Liver (tissue), 9 donors: ENCODE data around the gene ZFAND2B. TPM values are rescaled to one million over a fixed set of nuclear protein-coding genes. Genes with fewer than 3 reads are reported as not detected.

ENCODE experiments used
- DNase-seq: peaks from one replicate; pipeline ENCODE4 v3.0.0-alpha.2; 2017; ENCODE audit warnings: low spot score
- H3K27ac ChIP-seq, 2 donors: one replicate each; pipeline ENCODE4 v1.7.0; 2013; ENCODE audit warnings: inconsistent platforms in 2 of 2, low read length in 2 of 2, control low read depth in 1 of 2, low read depth in 1 of 2, mild to moderate bottlenecking in 1 of 2
- H3K27me3 ChIP-seq, 4 donors: one replicate each; pipeline versions ENCODE4 v1.6.1 to v1.7.0; 2013; ENCODE audit warnings: low read length in 3 of 4, inconsistent platforms in 1 of 4, mild to moderate bottlenecking in 1 of 4, moderate library complexity in 1 of 4; ENCODE audit not compliant: control insufficient read depth in 4 of 4, insufficient read depth in 4 of 4
- H3K36me3 ChIP-seq, 4 donors: one replicate each; pipeline versions ENCODE4 v1.6.1 to v1.7.0; 2013; ENCODE audit warnings: low read length in 3 of 4, mild to moderate bottlenecking in 3 of 4, low read depth in 1 of 4, moderate library complexity in 1 of 4; ENCODE audit not compliant: control insufficient read depth in 4 of 4, insufficient read depth in 3 of 4
- H3K4me1 ChIP-seq, 4 donors: one replicate each; pipeline versions ENCODE4 v1.6.1 to v1.7.0; 2013; ENCODE audit warnings: low read length in 3 of 4, mild to moderate bottlenecking in 3 of 4, moderate library complexity in 1 of 4; ENCODE audit not compliant: control insufficient read depth in 4 of 4, insufficient read depth in 4 of 4
- H3K4me3 ChIP-seq, 3 donors: one replicate each; pipeline versions ENCODE4 v1.6.1 to v1.7.0; 2013; ENCODE audit warnings: low read length in 3 of 3, control low read depth in 1 of 3, low read depth in 1 of 3, mild to moderate bottlenecking in 1 of 3
- H3K9ac ChIP-seq, 2 donors: one replicate each; pipeline ENCODE4 v1.7.0; 2013; ENCODE audit warnings: low read length in 2 of 2, mild to moderate bottlenecking in 2 of 2, moderate library complexity in 2 of 2, control low read depth in 1 of 2, low read depth in 1 of 2
- H3K9me3 ChIP-seq, 4 donors: one replicate each; pipeline versions ENCODE4 v1.6.1 to v1.7.0; 2013; ENCODE audit warnings: low read length in 3 of 4; ENCODE audit not compliant: control insufficient read depth in 4 of 4
- ATF3 ChIP-seq: IDR thresholded peaks from 2 replicates; pipeline ENCODE4 v1.6.1; 2016; ENCODE audit warnings: antibody characterized with exemption
- CTCF ChIP-seq: fragments of 150-350 bp; IDR thresholded peaks from 2 replicates; pipeline ENCODE4 v1.5.1; 2017; ENCODE audit warnings: improper control_type of control experiment, low read depth, low read length; ENCODE audit not compliant: missing input control
- EGR1 ChIP-seq, 2 donors: IDR thresholded peaks; 2 replicates each; pipeline ENCODE4 v1.6.1; 2016 to 2018; ENCODE audit warnings: antibody characterized with exemption in 2 of 2, low read depth in 2 of 2
- FOXA1 ChIP-seq: IDR thresholded peaks from 2 replicates; pipeline ENCODE4 v1.6.1; 2016; ENCODE audit warnings: antibody characterized with exemption
- FOXA2 ChIP-seq: IDR thresholded peaks from 2 replicates; pipeline ENCODE4 v1.6.1; 2016; ENCODE audit warnings: antibody characterized with exemption
- GABPA ChIP-seq, 2 donors: IDR thresholded peaks in 1 of 2; conservative IDR thresholded peaks in 1 of 2; 2 replicates each; pipeline ENCODE4 v1.6.1; 2016; ENCODE audit warnings: antibody characterized with exemption in 2 of 2, mild to moderate bottlenecking in 1 of 2, moderate library complexity in 1 of 2
- HNF4A ChIP-seq, 2 donors: conservative IDR thresholded peaks; 2 replicates each; pipeline ENCODE4 v1.6.1; 2016; ENCODE audit warnings: antibody characterized with exemption in 2 of 2, mild to moderate bottlenecking in 2 of 2
- HNF4G ChIP-seq: IDR thresholded peaks from 2 replicates; pipeline ENCODE4 v1.6.1; 2016; ENCODE audit warnings: antibody characterized with exemption
- JUND ChIP-seq, 2 donors: IDR thresholded peaks; 2 replicates each; pipeline ENCODE4 v1.6.1; 2016; ENCODE audit warnings: antibody characterized with exemption in 2 of 2
- MAX ChIP-seq: IDR thresholded peaks from 2 replicates; pipeline ENCODE4 v1.6.1; 2016; ENCODE audit warnings: antibody characterized with exemption
- NR2F2 ChIP-seq: IDR thresholded peaks from 2 replicates; pipeline ENCODE4 v1.6.1; 2016; ENCODE audit warnings: antibody characterized with exemption
- RAD21 ChIP-seq, 2 donors: IDR thresholded peaks; 2 replicates each; pipeline ENCODE4 v1.6.1; 2016; ENCODE audit warnings: antibody characterized with exemption in 2 of 2, mild to moderate bottlenecking in 2 of 2
- REST ChIP-seq: IDR thresholded peaks from 2 replicates; pipeline ENCODE4 v1.6.1; 2016; ENCODE audit warnings: antibody characterized with exemption, mild to moderate bottlenecking
- RXRA ChIP-seq, 2 donors: IDR thresholded peaks; 2 replicates each; pipeline ENCODE4 v1.6.1; 2017 to 2018; ENCODE audit warnings: antibody characterized with exemption in 2 of 2, mild to moderate bottlenecking in 1 of 2
- SP1 ChIP-seq: IDR thresholded peaks from 2 replicates; pipeline ENCODE4 v1.6.1; 2018; ENCODE audit warnings: antibody characterized with exemption, mild to moderate bottlenecking
- TAF1 ChIP-seq: conservative IDR thresholded peaks from 2 replicates; pipeline ENCODE4 v1.6.1; 2016; ENCODE audit warnings: antibody characterized with exemption, mild to moderate bottlenecking
- YY1 ChIP-seq: IDR thresholded peaks from 2 replicates; pipeline ENCODE4 v1.6.1; 2016; ENCODE audit warnings: antibody characterized with exemption, mild to moderate bottlenecking
- ZBTB33 ChIP-seq: IDR thresholded peaks from 2 replicates; pipeline ENCODE4 v1.6.1; 2016; ENCODE audit warnings: antibody characterized with exemption
- WGBS: extraction: QIAGEN DNeasy Blood & Tissue Kit; methylation state at CpG from one replicate; pipeline ENCODE4 v1.1.7; 2013; 5-methylcytosine and 5-hydroxymethylcytosine counted together
- polyA plus RNA-seq, 2 donors: library from polyadenylated mRNA; stranded (reverse) in 1 of 2; unstranded in 1 of 2; fragments of 200-250 nt in 1 of 2; fragments of >200 nt in 1 of 2; fragmentation: Nextera tagmentation in 1 of 2; extraction: Ambion mirVana in 1 of 2; gene quantifications; one replicate each; pipeline versions ENCODE4 v1.2.1 to v1.2.3, GENCODE V29; 2013 to 2015
- total RNA-seq, 2 donors: library from RNA; depleted of rRNA; stranded (reverse); fragments of >200 nt; gene quantifications; one replicate each; pipeline ENCODE4 v1.2.3, GENCODE V29; 2014
- donor health status: healthy.
- donor health status: healthy.
- donor health status: healthy.
- donor health status: healthy.
- donor health status: healthy.

Gene ZFAND2B
- total and polyA plus RNA-seq, 4 donors: 19.6 to 53.8 (median 25.8) TPM

GRCh38 chr2:219246559-219246958, 40.0 kb downstream of the ZFAND2B start:
- peak overlapping the region in 1 of 2 donors; percentile 94 for H3K27ac ChIP-seq
- H3K36me3 ChIP-seq: peaks cover 0 to 3% (median 0%) of the 10 kb centered on the region in 4 donors
- peaks cover 16 to 67% (median 57%) of the 10 kb centered on the region in 4 donors for H3K4me1 ChIP-seq
- no peak overlapping the region for H3K9ac ChIP-seq
- H3K9me3 ChIP-seq: no peaks in the 10 kb centered on the region
- no peak for DNase-seq
- TF ChIP-seq REST: no peak
- no peak for TF ChIP-seq GABPA (IDR thresholded peaks at IDR 0.05 in 1 of 2, conservative IDR thresholded peaks at IDR 0.05 in 1 of 2)
- no peak for TF ChIP-seq FOXA1
- no peak for TF ChIP-seq EGR1 (IDR thresholded peaks at IDR 0.05; ENCODE audit: low read depth in 2 of 2)
- no peak for TF ChIP-seq JUND (IDR thresholded peaks at IDR 0.05)
- TF ChIP-seq FOXA2: no peak
- TF ChIP-seq SP1: no peak
- TF ChIP-seq YY1: no peak
- no peak for TF ChIP-seq RXRA (IDR thresholded peaks at IDR 0.05)
- TF ChIP-seq TAF1: no peak
- TF ChIP-seq RAD21 (IDR thresholded peaks at IDR 0.05): no peak
- no peak for TF ChIP-seq CTCF
- no peak for TF ChIP-seq NR2F2
- TF ChIP-seq MAX: no peak
- TF ChIP-seq ATF3: no peak
- TF ChIP-seq ZBTB33: no peak
- TF ChIP-seq HNF4G: no peak
- no peak for TF ChIP-seq HNF4A (conservative IDR thresholded peaks at IDR 0.05)
- H3K4me3 ChIP-seq: no peak overlapping the region
- H3K27me3 ChIP-seq: no peaks in the 10 kb centered on the region
- WGBS: 98% methylated on average over 10 of the region's 10 CpGs
